HG02642 (cell line): ENCODE data around the gene TAF1B.
"Not testable (repeated sequence)": the region's sequence is repeated elsewhere in the genome, so short reads cannot be mapped to it uniquely, and the experiment has no call there.

Experiments
- ATAC-seq: cut with Tn5 transposase; IDR thresholded peaks from one replicate; pipeline ENCODE4 v1.9.1; 2021; ENCODE audit warnings: mild to moderate bottlenecking; ENCODE audit not compliant: unreplicated experiment, poor library complexity

TAF1B gene

DNA sequence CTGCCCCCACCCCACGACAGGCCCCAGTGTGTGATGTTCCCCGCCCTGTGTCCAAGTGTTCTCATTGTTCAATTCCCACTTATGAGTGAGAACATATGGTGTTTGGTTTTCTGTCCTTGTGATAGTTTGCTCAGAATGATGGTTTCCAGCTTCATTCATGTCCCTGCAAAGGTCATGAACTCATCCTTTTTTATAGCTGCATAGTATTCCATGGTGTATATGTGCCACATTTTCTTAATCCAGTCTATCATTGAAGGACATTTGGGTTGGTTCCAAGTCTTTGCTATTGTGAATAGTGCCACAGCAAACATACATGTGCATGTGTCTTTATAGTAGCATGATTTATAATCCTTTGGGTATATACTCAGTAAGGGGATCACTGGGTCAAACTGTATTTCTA lies 83.7 kb downstream of the TAF1B start:
- ATAC-seq: not testable (repeated sequence)

DNA sequence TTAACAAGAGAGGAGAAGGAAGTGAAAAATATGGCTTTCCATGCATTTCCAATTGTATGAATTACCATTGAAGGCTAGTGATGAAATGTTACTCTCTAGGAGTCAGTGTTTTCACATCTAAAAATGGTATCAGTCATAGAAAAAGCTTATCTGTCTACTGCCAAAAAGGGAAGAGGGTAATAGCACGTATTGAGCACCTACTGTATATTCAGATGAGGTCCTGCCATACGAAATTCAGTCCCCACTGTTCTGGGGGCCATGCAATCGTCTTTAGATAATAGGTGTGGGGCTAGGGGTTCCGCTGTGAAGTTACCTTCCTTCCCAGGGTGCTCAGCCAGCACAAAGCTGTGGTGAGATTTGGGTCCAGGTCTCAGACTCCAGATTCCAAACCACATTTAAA lies 94.0 kb downstream of the TAF1B start:
- ATAC-seq: no peak

DNA sequence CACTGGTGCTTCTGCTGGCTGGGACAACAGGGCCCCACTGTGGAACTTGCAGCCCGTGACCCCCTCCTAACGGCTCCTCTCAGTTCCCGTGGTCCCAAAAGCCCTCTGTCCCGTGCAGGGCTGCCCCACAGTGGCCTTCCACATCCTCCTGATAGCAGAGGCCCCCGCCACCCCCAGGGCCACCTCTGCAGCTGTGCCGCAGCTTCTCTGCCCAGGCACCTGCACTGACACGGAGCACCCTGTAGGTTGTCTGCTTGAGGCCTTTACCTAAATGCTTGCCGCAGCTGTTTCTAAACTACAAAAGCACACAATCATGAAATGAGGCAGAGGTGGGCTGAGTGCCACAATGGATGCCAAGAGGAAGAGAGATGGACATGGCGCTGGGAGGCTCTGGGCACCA lies 94.7 kb downstream of the TAF1B start:
- ATAC-seq: no peak

DNA sequence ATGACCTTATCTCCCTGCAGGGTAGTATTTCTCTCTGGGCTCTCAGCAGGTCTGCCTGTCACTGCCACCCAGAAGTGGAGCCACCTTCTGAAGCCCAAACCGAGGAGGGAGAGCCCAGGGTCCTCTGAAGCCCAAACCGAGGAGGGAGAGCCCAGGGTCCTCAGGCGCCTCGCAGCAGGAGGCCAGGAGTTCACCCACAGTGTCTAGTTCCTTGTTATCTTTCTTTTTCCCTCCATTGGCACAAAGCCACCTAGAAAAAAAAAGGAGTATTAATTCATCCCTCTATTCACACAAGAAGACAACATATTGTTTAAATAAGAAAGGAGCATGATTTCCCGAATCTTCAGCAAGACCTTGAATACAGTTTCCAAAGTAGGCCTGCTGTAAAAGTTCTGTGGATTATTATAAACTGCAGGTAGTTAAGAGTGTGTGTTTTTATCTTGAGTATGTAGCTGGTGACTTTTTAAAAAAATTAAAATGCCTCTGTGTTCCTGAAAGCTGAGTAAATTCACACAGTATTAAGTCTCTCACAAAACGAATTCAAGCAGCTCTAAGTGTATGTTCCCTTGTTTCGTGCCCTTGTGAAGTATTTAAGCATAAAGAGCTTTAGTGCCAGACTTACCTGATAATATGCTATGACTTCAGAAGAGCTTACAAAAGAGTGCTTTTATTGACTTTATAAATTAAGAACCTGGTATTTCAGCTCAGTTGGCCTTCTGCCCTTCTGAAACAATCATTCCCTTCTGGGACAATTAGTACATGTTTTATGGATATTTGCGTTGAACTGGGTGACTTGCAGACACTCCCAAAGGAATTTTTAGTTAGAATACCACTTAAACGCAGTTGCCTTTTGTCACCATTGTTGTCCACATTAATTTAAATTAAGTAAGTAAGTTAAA lies 96.6 kb downstream of the TAF1B start:
- no peak for ATAC-seq

DNA sequence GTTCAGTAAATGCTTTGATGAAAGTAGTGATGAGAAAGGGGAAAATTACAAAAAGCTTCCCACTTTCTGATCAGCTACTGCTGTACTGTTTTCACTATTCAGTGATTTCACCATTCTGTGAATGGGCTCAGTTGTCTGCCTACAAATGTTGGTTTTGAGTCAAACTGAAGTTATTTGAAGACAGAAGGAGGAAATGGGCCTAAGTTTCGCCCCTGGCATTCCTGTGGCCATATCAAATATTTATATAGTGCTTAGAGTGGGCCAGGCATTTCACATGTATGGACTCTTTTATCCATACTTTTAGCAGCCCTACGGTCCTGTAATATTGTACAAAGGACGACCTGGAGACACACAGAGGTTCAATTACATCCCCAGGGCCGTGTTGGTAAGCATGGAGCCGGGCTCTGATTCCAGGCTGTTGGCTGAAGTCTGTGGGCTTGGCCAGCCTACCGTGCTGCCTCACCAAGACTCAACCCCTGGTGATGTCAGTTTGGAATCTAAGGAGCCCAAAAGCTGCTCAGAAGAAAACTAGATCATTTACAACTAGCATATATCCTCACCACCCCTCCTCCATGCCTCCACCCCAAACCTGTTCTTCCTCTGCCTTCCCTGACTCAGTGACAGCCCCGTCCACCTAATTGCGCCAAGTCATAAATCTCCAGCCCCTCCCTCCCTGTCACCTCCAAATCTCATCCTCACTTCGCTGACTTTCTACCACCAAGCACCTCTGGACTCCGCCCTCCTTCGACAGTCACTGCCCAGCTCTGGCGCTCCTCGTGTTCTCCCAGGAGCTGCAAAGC lies 98.1 kb downstream of the TAF1B start:
- ATAC-seq: no peak

DNA sequence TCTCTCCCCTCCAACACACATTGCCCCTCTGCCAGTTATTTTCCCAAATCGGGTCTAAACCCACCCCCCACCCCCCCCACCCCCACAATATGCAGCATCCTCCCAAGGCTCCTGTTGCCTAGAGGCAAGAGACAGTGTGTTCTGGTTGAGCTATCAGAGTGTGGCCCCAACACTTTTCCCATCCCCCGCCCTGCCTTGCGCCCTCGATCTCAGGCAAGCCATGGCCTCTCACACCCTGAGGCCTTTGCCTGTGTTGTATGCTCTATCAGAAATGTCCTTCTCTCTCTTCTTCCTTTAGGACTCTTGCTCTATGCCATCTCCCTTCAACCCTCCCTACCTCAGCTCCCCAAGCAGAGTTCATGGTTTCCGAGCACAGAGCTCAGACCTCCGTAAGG lies 98.7 kb downstream of the TAF1B start:
- no peak for ATAC-seq

DNA sequence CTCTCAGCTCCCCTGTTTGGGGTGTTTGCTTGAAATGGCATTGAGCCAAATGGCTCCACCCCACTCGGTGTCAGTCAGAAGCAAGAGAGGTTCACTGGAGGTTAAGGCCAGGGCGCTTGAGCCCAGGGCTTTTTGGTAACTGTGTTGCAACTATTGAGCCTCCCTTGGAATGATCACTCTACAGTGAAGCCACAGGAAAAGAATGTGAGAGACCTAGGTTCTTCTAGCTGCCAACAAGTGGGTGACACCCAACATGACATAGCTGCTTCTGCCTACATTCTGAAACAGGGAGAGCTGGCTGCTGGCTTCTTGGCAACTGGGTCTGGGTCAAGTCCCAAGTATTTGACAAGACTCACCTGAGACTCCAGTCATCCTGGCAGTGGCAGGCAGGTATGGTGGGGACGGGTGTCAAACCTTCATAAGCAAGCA lies 101.1 kb downstream of the TAF1B start:
- ATAC-seq: no peak

DNA sequence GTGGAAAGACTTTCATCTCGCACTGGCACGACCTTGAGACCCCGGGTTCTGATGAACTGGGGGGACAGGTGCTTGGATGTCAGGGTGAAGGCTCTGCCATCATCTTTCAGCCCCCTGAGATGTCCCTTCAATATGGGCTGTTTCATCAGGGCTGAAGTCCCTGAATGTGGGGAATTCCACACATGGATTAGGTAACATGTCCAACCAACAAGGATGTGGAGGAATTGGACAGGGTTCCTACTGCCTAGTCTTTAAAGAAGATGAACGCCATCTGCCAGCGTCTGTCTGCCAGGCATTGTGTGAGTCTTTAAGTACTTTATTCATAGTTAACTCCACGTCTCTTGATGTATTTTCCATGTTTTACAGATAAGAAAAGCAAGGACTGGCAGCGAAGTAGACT lies 102.3 kb downstream of the TAF1B start:
- no peak for ATAC-seq

DNA sequence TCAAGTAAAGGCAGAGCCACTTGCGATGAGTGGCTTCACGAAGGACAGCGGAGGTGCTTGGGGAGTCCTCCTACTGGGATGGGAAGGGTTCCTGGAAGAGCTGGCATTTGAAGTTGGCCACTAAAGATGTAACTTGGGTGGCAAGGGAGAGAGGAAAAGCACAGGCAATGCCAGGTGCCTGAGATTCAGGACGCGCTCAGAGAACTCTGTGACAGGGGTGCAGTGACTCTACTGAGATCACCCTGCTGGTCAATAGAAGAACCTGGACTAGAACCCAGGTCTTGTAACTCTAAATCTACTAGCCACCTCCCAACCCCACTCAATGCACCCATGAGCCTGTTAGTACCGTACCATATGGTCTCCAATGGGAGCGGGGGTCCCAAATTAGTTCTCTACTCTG lies 102.8 kb downstream of the TAF1B start:
- ATAC-seq: no peak

DNA sequence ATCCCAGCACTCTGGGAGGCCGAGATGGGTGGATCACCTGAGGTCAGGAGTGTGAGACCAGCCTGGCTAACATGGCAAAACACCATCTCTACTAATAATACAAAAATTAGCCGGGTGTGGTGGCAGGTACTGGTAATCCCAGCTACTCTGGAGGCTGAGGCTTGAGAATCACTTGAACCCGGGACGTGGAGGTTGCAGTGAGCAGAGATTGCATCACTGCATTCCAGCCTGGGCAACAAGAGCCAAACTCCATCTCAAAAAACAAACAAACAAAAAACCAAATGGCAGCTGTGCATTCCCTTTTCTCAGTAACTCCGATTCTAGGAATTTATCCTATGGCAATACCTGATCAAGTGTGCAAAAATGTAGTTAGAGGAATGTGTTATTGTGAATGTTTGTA lies 103.5 kb downstream of the TAF1B start:
- ATAC-seq: no peak

DNA sequence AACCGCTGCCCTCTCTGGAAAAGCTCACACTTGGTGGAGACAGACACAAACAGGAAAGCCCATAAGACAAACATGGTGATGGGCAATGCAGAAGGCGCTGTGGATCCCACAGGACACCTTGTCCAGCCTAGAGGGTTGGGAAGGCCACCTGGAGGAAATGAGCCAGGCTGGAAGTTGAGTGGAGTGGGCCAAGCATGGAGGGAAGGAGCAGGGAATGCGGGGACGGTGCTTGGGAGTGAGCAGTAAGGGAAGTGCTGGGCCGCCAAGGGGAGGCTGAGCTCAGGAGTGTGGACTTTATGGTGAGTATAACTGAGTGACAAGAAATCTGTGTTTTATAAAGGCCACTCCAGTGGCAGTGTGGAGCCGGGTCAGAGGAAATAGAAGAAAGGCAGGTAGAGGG lies 105.4 kb downstream of the TAF1B start:
- no peak for ATAC-seq

DNA sequence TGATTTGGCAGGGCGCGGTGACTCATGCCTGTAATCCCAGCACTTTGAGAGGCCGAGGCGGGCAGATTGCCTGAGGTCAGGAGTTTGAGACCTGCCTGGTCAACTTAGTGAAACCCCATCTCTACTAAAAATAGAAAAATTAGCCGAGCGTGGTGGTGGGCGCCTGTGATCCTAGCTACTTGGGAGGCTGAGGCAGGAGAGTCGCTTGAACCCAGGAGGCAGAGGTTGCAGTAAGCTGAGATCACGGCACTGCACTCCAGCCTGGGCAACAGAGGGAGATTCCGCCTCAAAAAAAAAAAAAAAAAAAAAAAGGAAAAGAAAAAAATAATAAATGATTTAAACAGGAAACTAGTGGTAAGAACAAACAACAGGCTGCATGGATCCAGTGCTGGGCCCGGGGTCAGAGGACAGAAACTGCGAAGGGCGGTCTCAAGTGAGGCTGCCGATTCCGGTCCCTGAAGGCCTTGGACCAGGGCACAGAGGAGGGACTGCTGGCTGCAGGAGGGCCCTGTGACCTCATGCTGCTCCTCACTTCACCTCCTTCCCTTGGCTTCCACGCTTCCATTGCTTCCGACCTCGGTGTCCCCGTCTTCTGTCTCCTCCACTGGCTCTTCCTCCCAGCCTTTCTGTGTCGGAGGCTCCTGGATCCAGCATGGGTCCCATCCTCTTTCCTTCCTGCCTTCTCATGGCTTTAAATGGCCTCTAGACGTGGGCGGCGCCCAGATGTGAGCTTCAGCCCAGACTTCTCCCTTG lies 106.1 kb downstream of the TAF1B start:
- ATAC-seq: no peak

DNA sequence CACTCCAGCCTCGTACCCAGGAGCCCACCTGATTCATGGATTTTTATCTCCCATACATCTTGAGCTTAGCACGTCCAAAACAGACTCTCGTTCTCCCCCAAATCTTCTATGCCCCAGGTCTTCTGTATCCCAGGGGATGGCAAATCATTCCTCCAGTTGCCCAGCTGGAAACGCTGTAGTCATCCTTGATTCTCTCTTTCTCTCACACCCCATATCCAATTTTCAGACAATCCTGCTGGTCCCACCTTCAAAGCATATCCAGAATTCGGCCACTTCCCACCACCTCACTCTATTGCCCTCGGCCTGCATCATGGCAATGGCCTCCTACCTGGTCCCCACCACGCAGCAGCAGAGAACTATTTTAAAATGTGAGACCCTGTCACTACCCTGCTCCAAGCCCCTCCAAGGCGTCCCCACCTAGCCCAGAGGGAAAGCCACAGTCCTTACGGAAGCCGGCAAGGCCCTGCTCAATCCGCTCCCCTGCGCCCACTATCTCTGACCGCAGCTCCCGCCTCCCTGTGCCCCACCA lies 106.8 kb downstream of the TAF1B start:
- ATAC-seq: no peak

DNA sequence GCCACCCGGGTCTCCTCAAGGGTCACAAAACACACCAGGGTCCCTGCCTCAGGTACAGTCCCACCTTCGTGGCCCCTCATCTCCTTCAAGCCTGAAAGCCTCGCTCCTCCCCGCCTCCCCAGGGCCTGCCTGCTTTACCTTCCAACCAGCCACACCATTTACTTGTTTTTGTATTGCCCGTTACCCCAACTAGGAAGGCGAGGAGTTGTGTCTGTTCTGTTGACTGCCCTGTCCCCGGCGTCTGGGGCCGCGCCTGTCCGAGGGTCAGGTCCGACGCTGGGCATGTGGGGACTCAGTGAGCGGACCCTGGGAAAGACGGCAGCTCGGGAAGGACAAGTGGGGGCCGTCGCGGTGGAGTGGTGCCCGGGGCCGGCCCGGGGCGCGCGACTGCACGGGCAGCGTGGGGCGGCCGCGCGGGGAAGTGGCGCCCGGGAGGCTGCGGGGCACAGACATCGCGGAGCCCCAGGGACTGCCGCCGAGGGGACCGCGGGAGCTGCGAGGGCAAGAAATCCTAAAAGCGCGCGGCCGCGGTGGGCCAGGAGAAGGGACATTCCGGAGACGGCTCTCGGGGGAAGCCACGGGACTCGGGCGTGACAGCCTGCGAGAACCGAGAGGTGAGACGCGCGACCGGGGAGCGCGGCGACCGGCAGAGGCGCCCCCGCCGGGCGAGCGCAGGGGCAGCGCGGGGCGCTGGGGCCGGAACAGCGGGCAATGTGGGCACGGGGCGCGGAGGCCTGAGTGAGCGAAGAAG lies 107.4 kb downstream of the TAF1B start:
- ATAC-seq: peak; percentile 46

DNA sequence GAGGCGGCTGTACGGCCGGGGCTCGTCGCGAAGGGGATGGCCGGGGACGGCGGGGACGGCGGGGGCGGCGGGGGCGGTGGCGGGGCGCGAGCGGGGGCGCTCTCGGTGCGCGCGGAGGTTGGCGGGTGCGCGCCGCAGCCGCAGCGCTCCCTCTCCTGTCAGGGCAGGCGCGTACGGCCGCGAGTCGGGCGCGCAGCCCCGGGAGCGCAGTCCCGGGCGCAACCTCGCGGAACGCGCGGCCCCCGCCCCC lies 107.9 kb downstream of the TAF1B start:
- no peak for ATAC-seq

DNA sequence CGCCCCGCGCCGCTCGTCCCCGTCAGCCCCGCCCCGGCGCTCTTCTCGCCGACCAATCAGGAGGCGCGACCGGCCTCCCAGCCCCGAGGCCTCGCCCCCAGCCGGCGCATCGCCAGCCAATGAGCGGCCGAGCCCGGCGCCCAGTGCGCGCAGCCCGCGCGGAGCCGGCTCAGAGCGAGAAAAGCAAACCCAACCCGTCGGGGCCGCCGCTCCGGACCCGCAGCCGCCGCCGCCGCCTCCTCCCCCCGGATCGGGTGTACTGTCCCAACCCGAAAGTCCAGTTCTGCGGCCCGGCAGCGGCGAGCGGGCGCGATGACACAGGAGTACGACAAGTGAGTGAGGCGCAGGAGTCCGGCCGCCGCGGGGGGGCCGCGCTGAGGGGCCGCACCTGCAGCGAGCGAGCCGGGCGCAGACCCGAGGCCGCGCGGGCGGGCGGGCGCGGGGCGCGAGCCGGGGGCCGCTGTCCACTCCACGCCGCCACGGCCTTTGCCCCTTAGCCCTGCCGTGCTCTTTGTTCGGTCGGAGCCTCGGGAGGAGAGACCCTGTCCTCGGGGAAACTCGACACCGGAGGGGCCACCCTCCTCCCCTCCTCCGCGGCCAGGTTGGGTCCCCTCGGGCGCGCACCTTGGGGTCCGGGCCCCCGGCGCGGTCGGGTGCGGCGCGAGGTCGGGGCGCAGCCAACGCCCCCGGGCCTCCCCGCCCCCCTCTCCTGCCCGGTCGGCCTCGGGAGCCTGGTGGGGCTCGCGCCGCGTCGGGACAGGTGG lies 108.4 kb downstream of the TAF1B start, which contains the start of gene GRHL1:
GRHL1 (plus strand) TSS at position 172 of the 764 bp plus-strand sequence; CDS start at position 313, 141 bp downstream.
- peak; percentile 97 for ATAC-seq

DNA sequence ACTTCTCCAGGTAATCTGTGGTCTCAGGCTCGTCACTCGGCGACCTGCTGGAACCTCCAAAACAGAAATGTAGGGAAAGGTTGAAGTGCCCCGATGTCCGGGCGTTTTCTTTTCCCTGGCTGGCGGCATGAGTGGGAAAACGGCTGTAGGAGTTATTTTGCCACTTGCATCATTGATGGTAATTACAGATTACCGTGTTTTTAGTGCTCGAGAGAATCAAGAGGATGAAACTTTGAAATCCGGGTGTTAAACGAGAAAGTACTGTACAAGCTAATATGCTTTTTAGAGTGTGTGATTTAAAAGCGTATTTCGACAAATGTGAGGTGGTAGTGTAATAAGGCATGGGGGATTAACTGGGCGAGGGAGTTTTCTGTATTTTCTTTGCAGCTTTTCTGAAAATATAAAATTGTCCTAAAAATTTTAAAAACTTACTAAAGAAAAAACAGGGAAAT lies 109.0 kb downstream of the TAF1B start:
- ATAC-seq: no peak

DNA sequence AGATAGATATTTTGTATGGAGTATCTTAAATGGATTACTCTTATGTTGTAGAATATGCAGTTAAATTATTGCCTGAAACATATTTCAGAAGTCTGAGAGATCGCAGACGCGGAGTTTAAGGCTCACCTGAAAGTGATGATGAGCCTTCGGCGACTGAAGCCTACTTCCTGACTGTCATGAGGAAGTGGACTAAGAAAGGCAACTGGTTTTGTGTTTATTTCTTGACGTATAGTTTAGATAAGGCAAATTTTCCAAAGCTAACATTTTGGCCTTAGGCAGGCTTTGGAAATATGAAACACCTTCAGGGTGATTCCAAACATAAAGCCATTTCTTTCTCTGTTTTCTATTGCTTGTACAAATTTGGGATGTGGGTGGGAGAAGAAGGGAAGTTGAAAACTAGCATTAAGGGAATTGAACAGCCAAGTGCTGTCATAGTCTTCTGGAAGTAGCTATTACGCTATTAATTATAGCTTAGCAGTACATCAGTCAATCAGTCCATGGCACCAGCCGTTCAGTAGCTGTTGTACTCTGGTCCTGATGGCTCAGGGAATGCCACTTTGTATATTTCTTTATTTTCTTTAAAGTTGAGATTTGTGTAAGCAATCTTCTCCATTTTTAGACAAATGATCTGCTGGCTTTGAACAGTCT lies 109.7 kb downstream of the TAF1B start:
- ATAC-seq: no peak

DNA sequence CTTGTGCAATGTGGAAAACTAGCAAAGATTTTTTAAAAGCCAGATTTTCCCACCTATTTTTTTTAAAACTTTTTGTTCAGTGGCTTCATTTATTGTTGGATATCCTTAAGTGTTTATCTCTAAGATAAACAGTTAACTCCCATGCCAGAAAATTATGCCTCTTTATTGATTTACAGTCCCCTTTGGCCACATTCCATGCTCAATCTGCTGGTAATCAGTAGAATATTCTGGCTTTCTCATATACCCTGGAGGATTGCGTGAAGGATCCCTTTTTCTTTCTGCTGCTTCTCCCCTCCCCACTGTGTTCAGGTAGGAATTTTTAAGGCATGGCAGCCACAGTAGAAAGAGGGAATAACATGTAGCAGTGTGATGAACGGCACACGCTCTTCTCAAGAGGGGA lies 110.9 kb downstream of the TAF1B start:
- no peak for ATAC-seq
